ENCODE results near the gene ZAP70.

ZAP70 gene

DNA sequence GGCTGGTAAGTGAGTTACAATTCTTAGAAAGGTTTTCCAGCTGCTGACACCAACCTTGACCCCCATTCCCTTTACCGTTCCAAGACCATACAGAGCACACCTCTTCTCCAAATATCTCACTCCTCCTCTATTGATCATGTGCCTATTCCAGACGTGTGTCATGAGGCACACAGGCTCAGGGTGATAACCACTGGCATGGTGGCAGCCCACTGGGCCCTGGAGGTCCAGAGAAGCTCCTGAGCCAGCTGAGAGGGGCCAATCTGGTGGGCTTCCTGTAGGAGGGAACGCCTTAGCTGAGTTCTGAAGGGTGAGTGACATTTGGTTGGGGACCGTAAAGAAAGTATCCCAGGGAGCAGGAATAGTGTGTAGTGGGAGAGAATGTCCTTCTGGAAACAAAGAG, 28.3 kb downstream of the ZAP70 start:
- TF ChIP-seq, protein P1, sequence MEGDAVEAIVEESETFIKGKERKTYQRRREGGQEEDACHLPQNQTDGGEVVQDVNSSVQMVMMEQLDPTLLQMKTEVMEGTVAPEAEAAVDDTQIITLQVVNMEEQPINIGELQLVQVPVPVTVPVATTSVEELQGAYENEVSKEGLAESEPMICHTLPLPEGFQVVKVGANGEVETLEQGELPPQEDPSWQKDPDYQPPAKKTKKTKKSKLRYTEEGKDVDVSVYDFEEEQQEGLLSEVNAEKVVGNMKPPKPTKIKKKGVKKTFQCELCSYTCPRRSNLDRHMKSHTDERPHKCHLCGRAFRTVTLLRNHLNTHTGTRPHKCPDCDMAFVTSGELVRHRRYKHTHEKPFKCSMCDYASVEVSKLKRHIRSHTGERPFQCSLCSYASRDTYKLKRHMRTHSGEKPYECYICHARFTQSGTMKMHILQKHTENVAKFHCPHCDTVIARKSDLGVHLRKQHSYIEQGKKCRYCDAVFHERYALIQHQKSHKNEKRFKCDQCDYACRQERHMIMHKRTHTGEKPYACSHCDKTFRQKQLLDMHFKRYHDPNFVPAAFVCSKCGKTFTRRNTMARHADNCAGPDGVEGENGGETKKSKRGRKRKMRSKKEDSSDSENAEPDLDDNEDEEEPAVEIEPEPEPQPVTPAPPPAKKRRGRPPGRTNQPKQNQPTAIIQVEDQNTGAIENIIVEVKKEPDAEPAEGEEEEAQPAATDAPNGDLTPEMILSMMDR (IDR thresholded peaks at IDR 0.05), result no peak
- TF ChIP-seq ZFX (IDR thresholded peaks at IDR 0.05; ENCODE audit: borderline replicate concordance), result no peak
- H3K27ac ChIP-seq, result no peak overlapping the region

DNA sequence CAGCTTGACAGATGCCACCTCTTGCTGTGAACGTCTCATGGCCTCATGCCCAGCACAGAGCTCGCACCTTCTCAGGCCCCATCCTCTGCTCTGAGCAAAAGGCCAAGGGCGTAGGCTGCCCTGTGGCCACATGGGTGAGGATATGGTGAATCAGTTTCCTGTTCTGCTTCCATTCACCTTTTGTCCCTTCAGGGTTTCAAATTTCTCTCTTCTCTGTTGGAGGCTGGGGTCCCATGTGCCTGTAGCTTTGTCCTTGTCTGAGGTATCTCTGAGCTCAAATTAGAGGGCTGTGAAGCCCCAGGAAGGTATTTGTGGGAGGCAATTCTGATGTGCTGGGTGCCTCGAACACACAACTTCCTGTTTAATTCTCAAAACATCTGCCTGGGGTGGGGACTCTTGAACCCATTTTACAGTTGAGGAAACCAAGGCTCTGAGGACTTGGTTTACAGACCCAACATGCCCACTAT, 29.0 kb downstream of the ZAP70 start:
- H3K27ac ChIP-seq, result no peak overlapping the region
- TF ChIP-seq, protein P1 (IDR thresholded peaks at IDR 0.05), result no peak
- TF ChIP-seq ZFX (IDR thresholded peaks at IDR 0.05; ENCODE audit: borderline replicate concordance), result no peak

DNA sequence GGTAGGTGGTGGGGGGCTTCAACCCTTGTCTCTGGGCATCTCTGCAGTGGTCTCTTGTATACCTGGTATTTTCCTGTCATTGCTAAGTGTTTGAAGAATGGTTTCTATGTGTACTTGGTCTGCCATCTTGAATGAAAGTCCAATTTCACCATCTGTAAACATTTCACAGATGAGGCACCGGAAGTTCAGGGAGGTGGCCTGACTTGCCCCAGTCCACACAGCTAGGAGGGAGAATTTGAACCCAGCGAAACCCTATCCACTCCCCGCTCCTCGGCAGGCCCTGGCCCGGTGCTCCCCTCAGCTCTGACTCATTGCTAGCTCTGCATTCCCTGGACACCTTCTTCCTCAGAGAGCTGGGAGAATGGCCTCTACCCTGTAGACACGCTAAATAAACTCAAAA, 30.5 kb downstream of the ZAP70 start:
- TF ChIP-seq ZFX (IDR thresholded peaks at IDR 0.05; ENCODE audit: borderline replicate concordance), result no peak
- TF ChIP-seq, protein P1 (IDR thresholded peaks at IDR 0.05), result no peak
- no peak overlapping the region for H3K27ac ChIP-seq

DNA sequence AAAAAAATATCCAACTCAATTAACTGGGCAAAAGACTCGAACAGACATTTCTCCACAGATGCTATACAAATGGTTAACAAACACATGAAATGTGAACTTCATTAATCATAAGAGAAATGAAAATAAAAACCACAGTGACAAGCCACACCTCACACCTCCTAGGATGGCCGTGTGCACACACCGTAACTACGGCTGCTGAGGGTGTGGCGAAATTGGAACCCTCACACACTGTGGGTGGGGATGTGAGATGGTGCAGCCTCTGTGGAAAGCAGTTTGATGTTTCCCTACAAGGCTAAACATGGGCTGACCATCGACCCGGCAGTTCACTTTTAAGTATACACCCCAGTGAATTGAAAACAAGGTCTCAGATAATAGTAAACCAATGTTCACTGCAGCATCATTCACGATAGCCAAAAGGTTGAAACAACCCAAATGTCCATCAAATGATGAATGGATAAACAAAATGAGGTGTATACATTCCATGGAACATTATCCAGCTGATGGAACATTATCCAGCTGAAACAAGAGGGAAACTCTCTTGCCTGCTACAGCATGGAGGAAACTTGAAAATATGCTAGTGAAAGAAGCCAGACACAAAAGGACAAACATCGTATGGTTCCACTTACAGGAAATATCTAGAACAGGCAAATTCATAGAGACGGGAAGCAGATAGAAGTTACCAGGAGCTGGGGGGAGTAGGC, 32.2 kb downstream of the ZAP70 start:
- no peak overlapping the region for H3K27ac ChIP-seq
- TF ChIP-seq, protein P1 (IDR thresholded peaks at IDR 0.05), result no peak
- TF ChIP-seq ZFX (IDR thresholded peaks at IDR 0.05; ENCODE audit: borderline replicate concordance), result no peak

DNA sequence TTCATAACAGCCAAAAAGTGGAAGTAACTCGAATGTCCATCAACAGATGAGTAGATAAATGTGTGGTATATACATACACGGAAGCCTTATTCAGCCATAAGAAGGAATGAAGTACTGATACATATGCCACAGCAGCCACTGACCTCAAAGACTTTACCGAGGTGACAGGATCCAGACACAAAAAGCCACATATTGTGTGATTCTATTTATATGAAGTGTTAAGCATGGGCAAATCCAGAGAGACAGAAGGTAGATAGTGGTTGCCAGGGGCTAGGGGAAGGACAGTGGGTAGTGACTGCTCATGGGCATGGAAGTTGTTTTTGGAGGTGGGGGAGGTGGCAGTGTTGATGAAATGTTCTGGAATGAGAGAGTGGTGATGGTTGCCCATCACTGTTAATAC, 33.9 kb downstream of the ZAP70 start:
- no peak overlapping the region for H3K27ac ChIP-seq
- TF ChIP-seq ZFX (IDR thresholded peaks at IDR 0.05; ENCODE audit: borderline replicate concordance), result no peak
- TF ChIP-seq, protein P1 (IDR thresholded peaks at IDR 0.05), result no peak

DNA sequence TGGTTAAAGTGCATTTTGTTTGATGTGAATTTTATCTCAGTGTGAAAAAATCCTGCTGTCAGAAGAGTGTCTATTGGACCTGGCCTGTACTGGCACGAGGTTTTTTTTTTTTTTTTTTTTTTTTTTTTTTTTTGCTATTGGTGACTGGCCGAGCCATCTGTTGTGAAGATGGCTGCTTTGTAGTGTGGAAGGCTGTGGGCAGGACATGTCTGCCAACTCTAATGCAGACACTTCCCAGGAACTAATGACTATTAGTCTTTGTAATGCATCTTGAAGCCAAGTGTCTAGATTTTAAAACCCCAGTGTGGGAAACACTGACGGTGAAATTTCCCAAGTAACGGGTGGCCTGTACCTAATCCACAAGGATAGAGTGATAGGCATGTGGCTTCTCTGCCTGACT, 34.3 kb downstream of the ZAP70 start:
- TF ChIP-seq ZFX (IDR thresholded peaks at IDR 0.05; ENCODE audit: borderline replicate concordance), result no peak
- TF ChIP-seq, protein P1 (IDR thresholded peaks at IDR 0.05), result no peak
- H3K27ac ChIP-seq, result no peak overlapping the region

DNA sequence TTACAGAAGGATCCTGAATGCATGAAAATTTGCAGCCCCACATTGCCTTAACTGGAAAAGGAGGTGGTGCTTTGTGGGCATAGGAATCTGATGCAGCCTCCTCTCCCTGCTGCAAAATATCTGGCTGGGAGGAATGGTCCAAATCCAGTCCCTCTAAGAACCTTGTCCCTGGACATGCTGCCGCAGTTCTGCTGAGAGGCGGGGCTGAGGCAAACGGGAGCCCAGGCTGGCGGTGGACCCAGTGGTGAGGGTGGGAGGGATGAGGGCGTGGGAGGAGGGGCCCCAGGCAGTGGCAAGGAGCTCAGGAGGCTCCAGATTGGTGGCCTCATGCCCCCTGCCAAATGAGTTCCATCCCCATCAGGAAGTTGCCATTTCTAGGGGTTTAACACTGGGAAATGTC, 36.2 kb downstream of the ZAP70 start:
- TF ChIP-seq, protein P1 (IDR thresholded peaks at IDR 0.05), result no peak
- TF ChIP-seq ZFX (IDR thresholded peaks at IDR 0.05; ENCODE audit: borderline replicate concordance), result no peak
- H3K27ac ChIP-seq, result no peak overlapping the region

All from 22Rv1 (cell line).